Upper lobe of left lung (tissue), 6 donors: Measurements from ENCODE around the gene NAT8L. TPM values are rescaled to one million over a fixed set of nuclear protein-coding genes. Genes with fewer than 3 reads are reported as not detected.

Experiments used
- ATAC-seq, 2 donors: fragments of 200-7000 bp; cut with Tn5 transposase; one replicate each; pipeline ENCODE4 v1.9.1; 2022; ENCODE audit warnings: mild to moderate bottlenecking in 2 of 2, moderate library complexity in 2 of 2; ENCODE audit not compliant: low FRiP score in 2 of 2
- DNase-seq, 2 donors: peaks; one replicate each; pipeline ENCODE4 v3.0.0-alpha.2; 2019 to 2020
- H3K27ac ChIP-seq, 4 donors: fragments of 200-600 bp; sonication (generic); one replicate each; pipeline ENCODE4 v1.5.1; 2016 to 2019
- H3K27me3 ChIP-seq, 4 donors: fragments of 200-600 bp; sonication (generic); one replicate each; pipeline ENCODE4 v1.5.1; 2017 to 2019
- H3K36me3 ChIP-seq, 4 donors: fragments of 200-600 bp; sonication (generic); one replicate each; pipeline ENCODE4 v1.5.1; 2016 to 2019
- H3K4me1 ChIP-seq, 4 donors: fragments of 200-600 bp; sonication (generic); one replicate each; pipeline ENCODE4 v1.5.1; 2018 to 2019
- H3K4me3 ChIP-seq, 4 donors: fragments of 200-600 bp; sonication (generic); one replicate each; pipeline ENCODE4 v1.5.1; 2017 to 2019; ENCODE audit warnings: mild to moderate bottlenecking in 2 of 4, moderate library complexity in 1 of 4
- H3K9me3 ChIP-seq, 4 donors: fragments of 200-600 bp; sonication (generic); one replicate each; pipeline ENCODE4 v1.5.1; 2018 to 2019
- EP300 ChIP-seq, 4 donors: sonication (generic); formaldehyde crosslinking; IDR thresholded peaks; one replicate each; pipeline ENCODE4 v1.5.1; 2017; ENCODE audit warnings: antibody characterized with exemption in 4 of 4, control low read depth in 2 of 4
- POLR2A ChIP-seq, 4 donors: fragments of 450-650 bp; IDR thresholded peaks; one replicate each; pipeline ENCODE4 v1.5.1; 2016 to 2017; ENCODE audit warnings: antibody characterized with exemption in 4 of 4, mild to moderate bottlenecking in 2 of 4
- POLR2AphosphoS5 ChIP-seq, 2 donors: sonication (generic); formaldehyde crosslinking; IDR thresholded peaks; one replicate each; pipeline ENCODE4 v1.5.1; 2017; ENCODE audit warnings: antibody characterized with exemption in 2 of 2
- WGBS, 2 donors: methylation state at CpG; one replicate each; pipeline ENCODE4 v1.1.5; 2017 to 2018; 5-methylcytosine and 5-hydroxymethylcytosine counted together
- total RNA-seq, 6 donors: library from RNA; depleted of rRNA in 4 of 6; stranded (reverse); fragments of >200 nt in 4 of 6; gene quantifications; one replicate each; pipeline versions ENCODE4 v1.1.0 to v1.2.1, GENCODE V29; 2016 to 2021
- TF ChIP-seq, protein P1 (sequence below), 6 experiments: fragments of 450-650 bp in 4 of 6; fragments of 200-600 bp in 2 of 6; sonication (generic) in 2 of 6; IDR thresholded peaks; one replicate each; pipeline ENCODE4 v1.5.1; 2016 to 2019; ENCODE audit warnings: antibody characterized with exemption in 6 of 6
- donor health status: DM: no; HTN: no; CAD: no; lungs with moderate emphysema.
- donor health status: DM: no; HTN: yes; CAD: no; lungs with severe emphysema.

NAT8L gene
- total RNA-seq, 6 donors from 2014 or later: 0.15 to 0.37 (median 0.30) TPM; not detected in 2

DNA sequence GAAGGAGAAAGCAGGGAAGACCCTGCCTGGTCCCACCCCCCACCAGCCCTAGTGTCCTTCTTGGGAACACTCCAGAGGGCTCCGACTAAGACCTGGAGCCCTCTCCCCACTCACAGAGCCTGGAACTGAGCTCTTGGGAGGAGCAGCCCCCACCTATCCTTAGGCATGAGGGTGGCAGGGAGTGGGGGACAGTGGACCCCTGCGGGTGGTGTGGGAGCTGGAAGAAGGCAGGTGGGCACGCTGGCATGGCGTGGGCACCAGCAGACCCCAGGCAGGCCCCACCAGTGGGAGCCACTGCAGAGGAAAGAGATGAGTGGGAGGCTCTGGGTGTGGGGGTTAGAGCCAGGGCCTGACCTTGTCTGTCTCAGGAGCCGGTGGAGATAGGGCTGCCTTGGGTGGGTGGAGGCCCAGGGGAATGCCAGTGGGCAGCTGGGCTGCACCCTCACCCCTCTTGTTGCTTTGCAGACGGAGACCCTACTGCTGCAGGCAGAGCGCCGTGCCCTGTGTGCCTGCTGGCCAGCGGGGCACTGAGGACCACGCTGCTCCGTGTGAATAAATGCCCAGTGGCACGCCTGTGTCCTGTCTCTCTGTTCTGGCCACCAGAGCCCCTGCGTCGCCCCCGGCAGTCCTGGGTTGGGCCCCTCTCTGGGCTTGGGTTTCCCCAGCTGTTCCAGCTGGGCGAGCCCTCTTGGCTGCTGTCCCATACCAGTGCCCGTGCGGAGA, 15.6 kb upstream of the NAT8L start:
- Histone ChIP-seq H3K4me3 (no peak overlapping the region), H3K27ac (no peak overlapping the region), H3K27me3 (peaks cover 0 to 45% (median 27%) of the 10 kb centered on the region in 4 donors), H3K36me3 (no peaks in the 10 kb centered on the region), H3K9me3 (no peaks in the 10 kb centered on the region), H3K4me1 (peaks cover 23 to 34% (median 26%) of the 10 kb centered on the region in 4 donors)
- DNase-seq (peak in 1 of 2 donors; percentile 77), ATAC-seq (no peak)
- TF ChIP-seq EP300 (IDR thresholded peaks at IDR 0.05) (no peak), POLR2A (IDR thresholded peaks at IDR 0.05) (no peak), POLR2AphosphoS5 (IDR thresholded peaks at IDR 0.05) (no peak)
- TF ChIP-seq, protein P1, sequence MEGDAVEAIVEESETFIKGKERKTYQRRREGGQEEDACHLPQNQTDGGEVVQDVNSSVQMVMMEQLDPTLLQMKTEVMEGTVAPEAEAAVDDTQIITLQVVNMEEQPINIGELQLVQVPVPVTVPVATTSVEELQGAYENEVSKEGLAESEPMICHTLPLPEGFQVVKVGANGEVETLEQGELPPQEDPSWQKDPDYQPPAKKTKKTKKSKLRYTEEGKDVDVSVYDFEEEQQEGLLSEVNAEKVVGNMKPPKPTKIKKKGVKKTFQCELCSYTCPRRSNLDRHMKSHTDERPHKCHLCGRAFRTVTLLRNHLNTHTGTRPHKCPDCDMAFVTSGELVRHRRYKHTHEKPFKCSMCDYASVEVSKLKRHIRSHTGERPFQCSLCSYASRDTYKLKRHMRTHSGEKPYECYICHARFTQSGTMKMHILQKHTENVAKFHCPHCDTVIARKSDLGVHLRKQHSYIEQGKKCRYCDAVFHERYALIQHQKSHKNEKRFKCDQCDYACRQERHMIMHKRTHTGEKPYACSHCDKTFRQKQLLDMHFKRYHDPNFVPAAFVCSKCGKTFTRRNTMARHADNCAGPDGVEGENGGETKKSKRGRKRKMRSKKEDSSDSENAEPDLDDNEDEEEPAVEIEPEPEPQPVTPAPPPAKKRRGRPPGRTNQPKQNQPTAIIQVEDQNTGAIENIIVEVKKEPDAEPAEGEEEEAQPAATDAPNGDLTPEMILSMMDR (IDR thresholded peaks at IDR 0.05): no peak
- 94 to 97% methylated on average over 4 to 18 of the region's 18 CpGs for WGBS, 2 donors

DNA sequence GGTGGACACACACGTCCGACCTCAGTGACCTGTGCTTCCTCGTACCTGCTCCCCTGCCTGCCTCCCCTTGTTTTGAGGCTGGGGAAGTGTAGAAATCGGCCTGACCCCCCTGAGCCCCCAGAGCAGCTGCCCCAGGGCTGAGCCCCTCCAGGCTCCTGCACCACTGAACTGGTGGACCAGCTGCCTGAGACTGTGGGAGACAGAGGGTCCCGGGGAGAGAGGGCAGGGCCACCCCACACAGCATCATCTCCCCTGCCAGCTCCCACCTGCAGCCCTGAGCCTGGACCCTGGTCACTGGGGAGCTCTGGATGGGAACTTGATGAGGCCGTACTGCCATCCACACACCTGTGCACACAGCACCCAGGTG, 15.0 kb upstream of the NAT8L start:
- peaks cover 0 to 45% (median 27%) of the 10 kb centered on the region in 4 donors for H3K27me3 ChIP-seq
- H3K36me3 ChIP-seq: no peaks in the 10 kb centered on the region
- H3K4me3 ChIP-seq: no peak overlapping the region
- no peak for TF ChIP-seq EP300 (IDR thresholded peaks at IDR 0.05)
- no peak for TF ChIP-seq POLR2AphosphoS5 (IDR thresholded peaks at IDR 0.05)
- TF ChIP-seq POLR2A (IDR thresholded peaks at IDR 0.05): no peak
- TF ChIP-seq, protein P1 (IDR thresholded peaks at IDR 0.05): no peak
- peaks cover 23 to 34% (median 26%) of the 10 kb centered on the region in 4 donors for H3K4me1 ChIP-seq
- 74 to 89% methylated on average over 5 to 6 of the region's 6 CpGs for WGBS, 2 donors
- no peaks in the 10 kb centered on the region for H3K9me3 ChIP-seq
- DNase-seq (peak in 1 of 2 donors; percentile 42), ATAC-seq (no peak)
- no peak overlapping the region for H3K27ac ChIP-seq

DNA sequence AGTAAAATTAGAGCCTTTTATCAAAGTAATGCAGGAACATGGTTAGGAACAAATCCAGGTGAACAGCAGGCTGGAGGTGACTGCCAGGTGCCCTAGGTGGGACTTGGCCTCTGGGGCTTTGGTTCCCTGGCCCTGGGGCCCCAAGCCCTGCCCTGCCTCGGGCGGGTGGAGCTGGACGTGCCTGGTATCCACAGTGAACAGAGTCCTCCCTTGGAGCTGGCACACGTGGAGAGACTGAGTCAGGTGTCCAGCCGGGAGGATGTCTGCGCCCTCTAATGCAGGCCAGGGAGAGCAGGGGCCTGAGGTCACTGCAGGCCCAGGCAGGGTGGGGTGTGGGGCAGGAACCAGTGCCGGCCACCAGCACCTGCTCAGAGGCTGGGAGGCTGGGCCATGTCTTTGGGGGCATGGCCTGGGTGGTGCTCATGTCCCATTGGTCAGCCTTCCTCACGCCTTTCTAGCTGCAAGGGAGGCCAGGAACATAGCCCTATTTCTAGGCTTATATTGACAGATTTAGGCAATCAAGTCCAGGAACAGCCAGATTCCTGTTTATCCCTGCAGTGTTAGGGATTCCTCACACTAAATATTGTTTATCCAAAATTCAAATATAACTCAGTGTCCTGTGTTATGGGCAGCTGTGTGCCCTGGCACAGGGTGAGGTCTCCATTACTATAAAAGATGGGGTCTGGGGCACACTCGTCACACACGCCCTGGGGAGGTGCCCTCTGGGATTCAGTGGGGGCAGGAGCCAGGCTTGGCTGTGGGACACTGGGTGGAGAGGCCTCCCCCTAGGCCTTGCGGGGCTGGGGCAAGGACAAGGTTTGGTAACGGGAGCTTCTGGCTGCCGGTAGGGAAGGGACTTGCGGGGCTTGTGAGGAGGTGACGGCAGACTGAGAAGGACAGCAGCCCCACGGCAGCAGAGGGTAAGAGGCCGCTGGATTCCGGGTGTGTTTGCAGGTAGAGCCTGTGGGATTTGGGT, 14.3 kb upstream of the NAT8L start:
- no peak overlapping the region for H3K4me3 ChIP-seq
- peak in 1 of 2 donors; percentile 51 for DNase-seq
- H3K4me1 ChIP-seq: peaks cover 23 to 34% (median 26%) of the 10 kb centered on the region in 4 donors
- peaks cover 0 to 45% (median 27%) of the 10 kb centered on the region in 4 donors for H3K27me3 ChIP-seq
- TF ChIP-seq, protein P1 (IDR thresholded peaks at IDR 0.05): no peak
- TF ChIP-seq EP300 (IDR thresholded peaks at IDR 0.05) (no peak), POLR2A (IDR thresholded peaks at IDR 0.05) (no peak), POLR2AphosphoS5 (IDR thresholded peaks at IDR 0.05) (no peak)
- no peaks in the 10 kb centered on the region for H3K9me3 ChIP-seq
- H3K36me3 ChIP-seq: no peaks in the 10 kb centered on the region
- ATAC-seq: no peak
- 93 to 94% methylated on average over 12 to 18 of the region's 18 CpGs for WGBS, 2 donors
- H3K27ac ChIP-seq: no peak overlapping the region

DNA sequence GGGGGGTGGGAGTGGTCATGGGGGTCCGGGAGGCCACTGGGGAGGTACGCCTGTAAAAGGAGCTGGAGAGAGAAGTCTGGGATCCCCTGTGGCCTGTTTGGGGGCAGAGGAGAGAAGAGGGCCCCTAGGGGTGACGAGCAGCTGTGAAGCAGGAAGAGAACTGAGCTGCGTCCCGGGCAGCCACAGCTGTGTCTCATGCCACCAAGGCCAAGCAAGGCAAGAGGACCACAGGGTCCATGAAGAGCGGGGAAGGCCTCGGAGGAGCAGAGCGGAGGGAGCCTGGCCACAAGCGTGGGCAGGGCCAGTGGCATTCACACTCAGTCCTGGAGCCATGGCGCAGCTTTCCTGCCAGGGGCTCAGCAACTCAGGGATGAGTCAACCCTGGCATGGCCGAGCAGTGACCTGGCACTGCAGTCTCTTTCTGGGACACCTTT, 13.6 kb upstream of the NAT8L start:
- H3K4me3 ChIP-seq: no peak overlapping the region
- peaks cover 0 to 39% (median 23%) of the 10 kb centered on the region in 4 donors for H3K27me3 ChIP-seq
- H3K36me3 ChIP-seq: no peaks in the 10 kb centered on the region
- no peaks in the 10 kb centered on the region for H3K9me3 ChIP-seq
- DNase-seq: no peak
- peaks cover 21 to 30% (median 22%) of the 10 kb centered on the region in 4 donors for H3K4me1 ChIP-seq
- 72 to 80% methylated on average over 11 of the region's 11 CpGs for WGBS, 2 donors
- TF ChIP-seq POLR2A (IDR thresholded peaks at IDR 0.05) (no peak), POLR2AphosphoS5 (IDR thresholded peaks at IDR 0.05) (no peak), EP300 (IDR thresholded peaks at IDR 0.05) (no peak)
- TF ChIP-seq, protein P1 (IDR thresholded peaks at IDR 0.05): no peak
- no peak for ATAC-seq
- no peak overlapping the region for H3K27ac ChIP-seq
